ENCODE results near the gene CTNNA3. TPM values are rescaled to one million over a fixed set of nuclear protein-coding genes. Genes with fewer than 3 reads are reported as not detected.

Gene CTNNA3
- total and polyA plus RNA-seq, 2 of the 4 experiments (the other 2 are of a cell fraction) = 0.19 to 0.90 TPM

DNA sequence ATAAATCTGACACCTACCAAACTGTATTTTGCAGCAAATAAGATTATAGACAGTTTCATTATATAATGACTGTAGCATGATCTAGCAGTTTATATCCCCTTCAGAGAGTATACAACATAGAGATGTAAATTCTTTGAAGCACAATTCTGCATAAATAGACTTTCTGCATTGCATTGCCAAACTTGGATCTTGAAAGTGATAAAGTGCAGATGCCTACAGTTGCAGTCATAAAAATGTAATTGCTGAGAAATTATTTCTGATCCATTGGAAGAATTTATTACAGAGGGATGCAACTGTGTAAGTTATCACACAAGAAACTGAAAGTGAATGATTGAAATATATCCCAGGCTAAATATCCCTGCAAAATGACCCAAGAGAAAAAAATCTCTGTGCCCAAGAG is 65.1 kb downstream of the CTNNA3 start:
- Histone ChIP-seq H3K14ac (replicated peaks; ENCODE audit: low read depth, low read length) (no peak overlapping the region), H3K79me1 (ENCODE audit: low read depth in 1 of 2, low read length in 2 of 2) (no peaks in the 10 kb centered on the region), H3K9ac (ENCODE audit: low read depth, low read length) (no peak overlapping the region), H4K20me1 (ENCODE audit: insufficient read depth, low read length) (no peaks in the 10 kb centered on the region), H4K8ac (ENCODE audit: low read depth in 2 of 2, low read length in 2 of 2) (no peak overlapping the region), H2AK5ac (ENCODE audit: low read depth, low read length) (no peak overlapping the region), H4K91ac (ENCODE audit: insufficient read depth, low read depth, low read length) (no peak overlapping the region), H3K4me3 (ENCODE audit: insufficient read depth, low read depth, low read length) (no peak overlapping the region), H3K23ac (ENCODE audit: low read depth, low read length) (no peak overlapping the region), H3K27me3 (ENCODE audit: control insufficient read depth, insufficient read depth, low read length) (no peaks in the 10 kb centered on the region), H3K9me1 (ENCODE audit: insufficient read depth, low read length) (no peaks in the 10 kb centered on the region), H2BK15ac (ENCODE audit: low read depth, low read length) (no peak overlapping the region), H2AK9ac (replicated peaks; ENCODE audit: low read depth, low read length, poor library complexity) (no peak overlapping the region), H2BK120ac (ENCODE audit: low read depth, low read length) (no peak overlapping the region), H4K5ac (ENCODE audit: low read depth, low read length) (no peak overlapping the region), H2BK5ac (ENCODE audit: low read depth, low read length, poor library complexity, severe bottlenecking) (no peak overlapping the region), H3K18ac (ENCODE audit: low read depth, low read length) (no peak overlapping the region), H3K9me3 (ENCODE audit: control insufficient read depth, insufficient read depth, low read length) (peaks cover 2% of the 10 kb centered on the region; the same call in 1 of the 2 replicates), H3K27ac (ENCODE audit: insufficient read depth, low read length) (no peak overlapping the region), H3K36me3 (ENCODE audit: control insufficient read depth, insufficient read depth, low read length) (no peaks in the 10 kb centered on the region), H2BK20ac (ENCODE audit: low read depth, low read length) (no peak overlapping the region), H3K4ac (ENCODE audit: low read depth, low read length) (no peak overlapping the region), H3K56ac (ENCODE audit: extremely low read depth, insufficient read depth, low read length) (no peak overlapping the region), H3K4me1 (ENCODE audit: control insufficient read depth, insufficient read depth, low read length) (peaks cover 3% of the 10 kb centered on the region; the same call in 1 of the 2 replicates), H2AFZ (replicated peaks; ENCODE audit: low read length, poor library complexity) (no peak overlapping the region), H3K4me2 (ENCODE audit: low read depth, low read length) (no peak overlapping the region)
- no TSS peak for BruUV-seq (replicated peaks)
- intact Hi-C loops (cut with micrococcal nuclease) (no loop called here), dilution Hi-C loops (cut with HindIII; ENCODE audit: low sequenced_read_pairs, unreplicated experiment) (no loop called here), in situ Hi-C loops (cut with MboI; ENCODE audit: low sequenced_read_pairs) (no loop called here)
- TF ChIP-seq MXI1 (IDR thresholded peaks at IDR 0.05; ENCODE audit: borderline replicate concordance, low read depth, low read length) = no peak
- no peak for TF ChIP-seq RCOR1 (IDR thresholded peaks at IDR 0.05; ENCODE audit: insufficient replicate concordance, low read length)
- TF ChIP-seq, protein P1, sequence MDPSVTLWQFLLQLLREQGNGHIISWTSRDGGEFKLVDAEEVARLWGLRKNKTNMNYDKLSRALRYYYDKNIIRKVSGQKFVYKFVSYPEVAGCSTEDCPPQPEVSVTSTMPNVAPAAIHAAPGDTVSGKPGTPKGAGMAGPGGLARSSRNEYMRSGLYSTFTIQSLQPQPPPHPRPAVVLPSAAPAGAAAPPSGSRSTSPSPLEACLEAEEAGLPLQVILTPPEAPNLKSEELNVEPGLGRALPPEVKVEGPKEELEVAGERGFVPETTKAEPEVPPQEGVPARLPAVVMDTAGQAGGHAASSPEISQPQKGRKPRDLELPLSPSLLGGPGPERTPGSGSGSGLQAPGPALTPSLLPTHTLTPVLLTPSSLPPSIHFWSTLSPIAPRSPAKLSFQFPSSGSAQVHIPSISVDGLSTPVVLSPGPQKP (IDR thresholded peaks at IDR 0.05; ENCODE audit: borderline replicate concordance, low read depth, low read length) = no peak
- TF ChIP-seq, protein P2, sequence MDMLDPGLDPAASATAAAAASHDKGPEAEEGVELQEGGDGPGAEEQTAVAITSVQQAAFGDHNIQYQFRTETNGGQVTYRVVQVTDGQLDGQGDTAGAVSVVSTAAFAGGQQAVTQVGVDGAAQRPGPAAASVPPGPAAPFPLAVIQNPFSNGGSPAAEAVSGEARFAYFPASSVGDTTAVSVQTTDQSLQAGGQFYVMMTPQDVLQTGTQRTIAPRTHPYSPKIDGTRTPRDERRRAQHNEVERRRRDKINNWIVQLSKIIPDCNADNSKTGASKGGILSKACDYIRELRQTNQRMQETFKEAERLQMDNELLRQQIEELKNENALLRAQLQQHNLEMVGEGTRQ (IDR thresholded peaks at IDR 0.05; ENCODE audit: low read depth, low read length) = no peak
- TF ChIP-seq RFX5 (IDR thresholded peaks at IDR 0.05; ENCODE audit: low read depth, low read length) = no peak
- TF ChIP-seq RAD21 (IDR thresholded peaks at IDR 0.05; ENCODE audit: low read length) = no peak
- no peak for TF ChIP-seq CHD1 (IDR thresholded peaks at IDR 0.05; ENCODE audit: low read depth, low read length)
- no peak for TF ChIP-seq MAFK (IDR thresholded peaks at IDR 0.05; ENCODE audit: low read depth, low read length)
- no peak for TF ChIP-seq NFE2L2 (IDR thresholded peaks at IDR 0.05; ENCODE audit: low read depth, low read length)
- no peak for TF ChIP-seq FOS (IDR thresholded peaks at IDR 0.05; ENCODE audit: low read depth, low read length)
- TF ChIP-seq CEBPB (IDR thresholded peaks at IDR 0.05; ENCODE audit: low read depth, low read length) = no peak
- no peak for TF ChIP-seq MAZ (IDR thresholded peaks at IDR 0.05; ENCODE audit: borderline replicate concordance, low read depth, low read length)
- TF ChIP-seq POLR2A (IDR thresholded peaks at IDR 0.05; ENCODE audit: low read depth, low read length) = no peak
- ChIA-PET CTCF (no interaction called here), POLR2A (ENCODE audit: unreplicated experiment) (no interaction called here)
- DNase-seq = no peak
- ATAC-seq (ENCODE audit: low read depth) = no peak
